Activated CD4-positive, CD25-positive, alpha-beta regulatory T cell (primary cell): Measurements from ENCODE around the gene PKN1.
"Not testable (repeated sequence)": the region's sequence is repeated elsewhere in the genome, so short reads cannot be mapped to it uniquely, and the experiment has no call there.

Experiments
- DNase-seq, 4 experiments: peaks; one replicate each; lab custom pipeline; 2025; lab: John Stamatoyannopoulos, UW

The PKN1 gene

GRCh38 chr19:14430712-14431111 is 2.4 kb upstream of the PKN1 start:
- DNase-seq: no peak

- no peak for DNase-seq
Observed at GRCh38 chr19:14433554-14434501, 722 bp downstream of the PKN1 start.

GRCh38 chr19:14434543-14435319 is 1.6 kb downstream of the PKN1 start:
- DNase-seq: no peak

- DNase-seq: no peak
Observed at GRCh38 chr19:14435320-14436050, 2.4 kb downstream of the PKN1 start.

GRCh38 chr19:14437578-14438140 is 4.6 kb downstream of the PKN1 start:
- no peak for DNase-seq

- DNase-seq: no peak
Observed at GRCh38 chr19:14439014-14439413, 5.9 kb downstream of the PKN1 start.

- DNase-seq: peak; percentile 54 to 78 (median 65)
Observed at GRCh38 chr19:14440049-14440448, 6.9 kb downstream of the PKN1 start.

GRCh38 chr19:14441041-14441938 is 8.2 kb downstream of the PKN1 start:
- DNase-seq: no peak

GRCh38 chr19:14442891-14443631 is 10.0 kb downstream of the PKN1 start:
- no peak for DNase-seq

GRCh38 chr19:14443632-14444216 is 10.6 kb downstream of the PKN1 start:
- no peak for DNase-seq

- no peak for DNase-seq
Observed at GRCh38 chr19:14446336-14447036, 13.4 kb downstream of the PKN1 start.

- no peak for DNase-seq
Observed at GRCh38 chr19:14449321-14449720, 16.2 kb downstream of the PKN1 start.

- DNase-seq: peak in 1 of 4 experiments; percentile 21
Observed at GRCh38 chr19:14450168-14450874, 17.2 kb downstream of the PKN1 start.

GRCh38 chr19:14450876-14451275 is 17.8 kb downstream of the PKN1 start:
- no peak for DNase-seq

- DNase-seq: not testable (repeated sequence)
Observed at GRCh38 chr19:14452303-14452702, 19.2 kb downstream of the PKN1 start.

- no peak for DNase-seq
Observed at GRCh38 chr19:14459703-14460102, 26.6 kb downstream of the PKN1 start.

GRCh38 chr19:14460935-14461334 is 27.8 kb downstream of the PKN1 start:
- no peak for DNase-seq

GRCh38 chr19:14462401-14462800 is 29.3 kb downstream of the PKN1 start:
- not testable (repeated sequence) for DNase-seq
